Putamen (tissue), 1 donor: Measurements from ENCODE around the gene PERP.

Source experiments
- DNase-seq: peaks from one replicate; pipeline ENCODE4 v3.0.0-alpha.2; 2016; ENCODE audit warnings: low spot score

The PERP gene

DNA sequence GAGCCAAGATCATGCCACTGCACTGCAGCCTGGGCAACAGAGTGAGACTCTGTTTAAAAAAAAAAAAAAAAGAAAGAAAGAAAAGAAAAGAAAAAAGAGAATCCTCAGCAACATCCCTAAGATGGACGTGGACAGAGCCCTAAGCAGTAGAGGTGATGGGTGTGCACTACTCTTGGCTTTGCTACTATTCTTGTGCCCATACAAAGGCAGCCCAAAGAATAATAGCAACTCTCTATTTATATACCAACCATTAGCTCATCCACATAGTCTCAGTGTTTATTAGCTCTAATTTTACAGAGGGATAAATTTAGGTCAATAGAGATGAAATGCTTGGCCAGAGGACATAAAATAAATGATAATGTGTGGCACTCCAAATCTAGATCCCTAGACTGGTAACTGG, 62.2 kb downstream of the PERP start:
- DNase-seq = no peak

DNA sequence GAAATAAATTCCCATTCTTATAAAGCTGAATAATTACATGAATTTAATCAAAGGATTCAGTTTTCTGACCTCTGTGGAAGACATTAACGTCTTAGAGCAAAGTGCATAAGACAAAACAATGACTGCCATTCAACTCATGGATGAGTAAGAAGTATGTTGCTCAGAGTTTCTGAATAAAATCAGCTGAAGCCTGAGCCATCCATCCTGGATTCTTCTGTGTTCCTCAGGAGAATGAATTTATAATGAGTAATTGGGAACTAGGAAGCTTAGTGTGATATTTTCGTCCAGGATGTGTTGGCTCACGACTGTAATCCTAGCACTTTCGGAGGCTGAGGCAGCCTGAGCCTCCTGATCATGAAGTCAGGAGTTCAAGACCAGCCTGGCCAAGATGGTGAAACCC, 62.8 kb downstream of the PERP start:
- no peak for DNase-seq
